HFFc6 (cell line): ENCODE measurements around the gene PCDH15. TPM values are rescaled to one million over a fixed set of nuclear protein-coding genes. Genes with fewer than 3 reads are reported as not detected.

ENCODE experiments used
- DNase-seq: peaks from one replicate; pipeline ENCODE4 v3.0.0-alpha.2; 2018
- H3K27ac Mint-ChIP-seq: 2 replicates; pipeline ENCODE4 v1.8.0; 2020; ENCODE audit warnings: mild to moderate bottlenecking, mixed read lengths
- H3K27me3 Mint-ChIP-seq: 2 replicates; pipeline ENCODE4 v1.8.0; 2021; ENCODE audit warnings: mild to moderate bottlenecking, moderate library complexity, mixed read lengths; ENCODE audit not compliant: insufficient read depth
- H3K36me3 Mint-ChIP-seq: 2 replicates; pipeline ENCODE4 v1.8.0; 2021; ENCODE audit warnings: low read depth, mixed read lengths
- H3K4me1 Mint-ChIP-seq: 2 replicates; pipeline ENCODE4 v1.8.0; 2020; ENCODE audit warnings: low read depth, mixed read lengths
- H3K4me3 Mint-ChIP-seq: 2 replicates; pipeline ENCODE4 v1.8.0; 2020; ENCODE audit warnings: mild to moderate bottlenecking, moderate library complexity, mixed read lengths
- H3K9me3 Mint-ChIP-seq: 2 replicates; pipeline ENCODE4 v1.8.0; 2020; ENCODE audit warnings: mild to moderate bottlenecking, mixed read lengths
- total RNA-seq, 6 experiments: library from RNA; stranded (reverse); fragmentation: NEBNext Ultra II Directional; extraction: Animal tissue kit (Norgen Biotek cat#: 25700); gene quantifications; 2 replicates in 1 of 6; 3 replicates in 5 of 6; pipeline ENCODE4 v1.2.3, GENCODE V29; 2021
- TF ChIP-seq, protein P1 (sequence below): fragments of 200-600 bp; sonication (generic); IDR thresholded peaks from 2 replicates; pipeline ENCODE4 v1.5.0; 2021; ENCODE audit warnings: antibody characterized with exemption, mild to moderate bottlenecking

Gene PCDH15
- total RNA-seq, 6 experiments from 2014 or later, result not detected

DNA sequence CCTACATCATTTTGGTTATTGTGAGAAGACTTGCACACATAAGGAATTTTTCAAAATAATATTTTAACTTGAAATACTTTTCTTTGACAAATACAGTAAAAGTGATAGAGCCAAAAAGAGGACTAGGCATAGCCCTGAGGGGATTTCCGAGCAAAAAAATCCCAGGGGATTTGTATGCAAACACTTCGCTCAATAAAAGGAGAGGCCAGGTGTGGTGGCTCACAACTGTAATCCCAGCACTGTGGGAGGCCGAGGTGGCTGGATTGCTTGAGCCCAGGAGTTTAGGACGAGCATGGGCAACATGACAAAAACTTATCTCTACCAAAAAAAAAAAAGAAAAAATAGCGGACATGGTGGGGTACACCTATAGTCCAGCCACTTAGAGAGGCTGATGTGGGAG is 193.0 kb downstream of the PCDH15 start:
- Mint-ChIP-seq H3K27me3 (no peaks in the 10 kb centered on the region), H3K36me3 (no peaks in the 10 kb centered on the region), H3K4me3 (no peak overlapping the region), H3K27ac (no peak overlapping the region), H3K9me3 (peaks cover 24% of the 10 kb centered on the region), H3K4me1 (no peaks in the 10 kb centered on the region)
- no peak for DNase-seq
- TF ChIP-seq, protein P1, sequence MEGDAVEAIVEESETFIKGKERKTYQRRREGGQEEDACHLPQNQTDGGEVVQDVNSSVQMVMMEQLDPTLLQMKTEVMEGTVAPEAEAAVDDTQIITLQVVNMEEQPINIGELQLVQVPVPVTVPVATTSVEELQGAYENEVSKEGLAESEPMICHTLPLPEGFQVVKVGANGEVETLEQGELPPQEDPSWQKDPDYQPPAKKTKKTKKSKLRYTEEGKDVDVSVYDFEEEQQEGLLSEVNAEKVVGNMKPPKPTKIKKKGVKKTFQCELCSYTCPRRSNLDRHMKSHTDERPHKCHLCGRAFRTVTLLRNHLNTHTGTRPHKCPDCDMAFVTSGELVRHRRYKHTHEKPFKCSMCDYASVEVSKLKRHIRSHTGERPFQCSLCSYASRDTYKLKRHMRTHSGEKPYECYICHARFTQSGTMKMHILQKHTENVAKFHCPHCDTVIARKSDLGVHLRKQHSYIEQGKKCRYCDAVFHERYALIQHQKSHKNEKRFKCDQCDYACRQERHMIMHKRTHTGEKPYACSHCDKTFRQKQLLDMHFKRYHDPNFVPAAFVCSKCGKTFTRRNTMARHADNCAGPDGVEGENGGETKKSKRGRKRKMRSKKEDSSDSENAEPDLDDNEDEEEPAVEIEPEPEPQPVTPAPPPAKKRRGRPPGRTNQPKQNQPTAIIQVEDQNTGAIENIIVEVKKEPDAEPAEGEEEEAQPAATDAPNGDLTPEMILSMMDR, result no peak

DNA sequence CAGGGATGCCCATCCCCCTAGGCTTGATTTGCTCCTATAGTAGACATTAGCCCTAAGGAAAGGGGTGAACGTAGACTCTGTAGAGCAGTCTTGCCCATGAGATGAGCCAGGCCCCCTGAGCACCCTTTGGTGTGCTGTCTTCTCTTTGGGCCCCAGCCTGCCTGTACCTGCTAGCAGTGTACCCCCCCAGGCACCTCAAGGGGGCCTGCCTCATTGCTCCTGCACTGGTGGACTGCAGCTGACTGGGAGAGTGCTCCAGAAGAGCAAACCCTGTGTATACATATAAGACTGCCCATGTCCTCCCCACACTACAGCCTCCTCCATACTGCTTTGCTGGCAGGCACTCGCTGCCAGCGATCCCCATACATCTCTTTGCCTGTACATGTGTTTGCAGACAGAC is 206.7 kb downstream of the PCDH15 start:
- Mint-ChIP-seq H3K4me1 (no peaks in the 10 kb centered on the region), H3K4me3 (no peak overlapping the region), H3K27me3 (no peaks in the 10 kb centered on the region; the same call in 1 of the 2 replicates), H3K36me3 (0 out of 2 replicates have a peak, but pooled peaks cover under 1% of the 10 kb centered on the region), H3K9me3 (peaks cover 42% of the 10 kb centered on the region), H3K27ac (no peak overlapping the region)
- TF ChIP-seq, protein P1, result no peak
- no peak for DNase-seq

DNA sequence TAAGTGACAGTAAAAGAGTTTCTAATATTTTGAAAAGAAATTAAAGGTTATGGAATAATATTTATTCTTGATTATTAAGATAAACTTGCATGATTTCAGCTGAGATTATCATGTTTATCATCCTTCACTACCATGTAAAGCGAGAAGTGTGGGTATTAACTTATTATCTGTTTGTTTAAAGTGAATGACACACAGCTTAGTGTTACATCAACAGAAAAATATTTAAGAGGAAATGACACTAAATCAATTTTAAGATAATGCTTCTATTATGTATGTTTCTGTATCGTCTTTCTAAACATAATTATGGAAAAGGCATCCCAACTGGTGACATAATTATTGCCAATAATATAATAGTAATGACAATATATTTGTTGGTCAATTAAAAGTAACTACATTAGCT is 213.1 kb downstream of the PCDH15 start:
- peaks cover 10% of the 10 kb centered on the region for H3K9me3 Mint-ChIP-seq
- TF ChIP-seq, protein P1, result no peak
- DNase-seq, result no peak
- H3K27ac Mint-ChIP-seq, result no peak overlapping the region
- H3K4me1 Mint-ChIP-seq, result no peaks in the 10 kb centered on the region
- no peak overlapping the region for H3K4me3 Mint-ChIP-seq
- H3K36me3 Mint-ChIP-seq, result no peaks in the 10 kb centered on the region
- H3K27me3 Mint-ChIP-seq, result no peaks in the 10 kb centered on the region

DNA sequence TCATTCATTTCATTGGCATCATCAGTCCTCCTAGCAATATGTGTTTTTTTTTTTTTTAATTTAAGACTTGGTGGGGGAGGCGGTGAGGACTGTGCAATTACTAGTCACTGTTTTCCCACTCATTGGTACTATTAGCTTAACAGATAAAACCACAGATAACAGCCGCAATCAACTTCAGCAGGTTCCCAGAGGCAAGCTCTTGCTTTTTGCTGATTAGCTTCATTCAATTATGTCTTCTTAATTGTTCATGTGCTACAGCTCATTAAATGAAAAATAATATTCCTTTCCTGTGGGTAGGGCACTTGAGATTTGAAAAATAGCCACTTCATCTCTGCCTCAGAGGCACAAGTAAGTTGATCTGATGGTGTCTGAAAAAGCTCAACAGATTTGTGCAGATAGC is 215.5 kb downstream of the PCDH15 start:
- no peak for DNase-seq
- no peaks in the 10 kb centered on the region for H3K36me3 Mint-ChIP-seq
- peaks cover 15% of the 10 kb centered on the region for H3K9me3 Mint-ChIP-seq
- no peak overlapping the region for H3K27ac Mint-ChIP-seq
- H3K27me3 Mint-ChIP-seq, result no peaks in the 10 kb centered on the region
- H3K4me1 Mint-ChIP-seq, result no peaks in the 10 kb centered on the region
- TF ChIP-seq, protein P1, result no peak
- H3K4me3 Mint-ChIP-seq, result no peak overlapping the region

DNA sequence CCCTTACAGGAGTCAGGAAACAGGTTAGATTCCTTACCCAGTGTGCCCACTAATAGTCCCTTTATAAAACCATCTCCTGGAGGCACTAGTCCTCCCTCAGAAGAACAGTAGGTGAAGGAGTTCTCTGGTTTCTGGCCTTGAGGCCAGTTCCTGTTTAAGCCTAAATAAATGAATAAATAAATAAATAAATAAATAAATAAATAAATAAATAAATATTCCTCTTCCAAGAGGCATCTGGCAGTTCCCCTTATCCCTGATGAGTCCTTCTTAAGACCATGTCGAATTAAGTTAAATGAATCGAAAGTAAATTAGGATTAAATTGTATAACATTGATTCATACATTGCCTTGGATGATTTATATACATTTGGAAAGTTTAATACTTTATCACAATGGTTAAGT is 223.3 kb downstream of the PCDH15 start:
- Mint-ChIP-seq H3K27ac (no peak overlapping the region), H3K4me1 (no peaks in the 10 kb centered on the region), H3K27me3 (no peaks in the 10 kb centered on the region), H3K4me3 (no peak overlapping the region), H3K36me3 (no peaks in the 10 kb centered on the region), H3K9me3 (peaks cover 29% of the 10 kb centered on the region)
- DNase-seq, result no peak
- TF ChIP-seq, protein P1, result no peak

DNA sequence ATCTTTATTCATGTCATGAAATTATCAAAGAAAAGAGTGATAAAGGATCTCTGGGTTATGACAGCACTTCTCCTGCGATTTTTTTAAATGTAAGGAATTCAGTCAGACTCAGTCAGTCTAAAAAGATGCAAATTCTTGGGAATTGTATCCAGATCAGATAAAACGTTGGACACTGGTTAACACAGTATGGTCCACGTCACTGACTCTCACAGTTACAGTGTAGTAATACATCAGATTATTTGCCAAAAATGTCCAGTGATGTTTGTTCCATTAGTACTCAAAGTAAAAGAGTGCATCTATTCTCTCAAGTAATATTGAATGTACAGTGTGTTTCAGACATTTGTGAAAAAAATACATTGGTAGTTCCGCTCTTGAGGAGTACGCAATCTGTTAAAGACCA is 224.5 kb downstream of the PCDH15 start:
- H3K27me3 Mint-ChIP-seq, result no peaks in the 10 kb centered on the region
- H3K4me1 Mint-ChIP-seq, result no peaks in the 10 kb centered on the region
- H3K36me3 Mint-ChIP-seq, result no peaks in the 10 kb centered on the region
- no peak overlapping the region for H3K27ac Mint-ChIP-seq
- TF ChIP-seq, protein P1, result no peak
- peaks cover 30% of the 10 kb centered on the region for H3K9me3 Mint-ChIP-seq
- no peak overlapping the region for H3K4me3 Mint-ChIP-seq
- no peak for DNase-seq
